ENCODE data around the gene DOCK11.
"Not testable (repeated sequence)": the region's sequence is repeated elsewhere in the genome, so short reads cannot be mapped to it uniquely, and the experiment has no call there.

DOCK11 gene

DNA sequence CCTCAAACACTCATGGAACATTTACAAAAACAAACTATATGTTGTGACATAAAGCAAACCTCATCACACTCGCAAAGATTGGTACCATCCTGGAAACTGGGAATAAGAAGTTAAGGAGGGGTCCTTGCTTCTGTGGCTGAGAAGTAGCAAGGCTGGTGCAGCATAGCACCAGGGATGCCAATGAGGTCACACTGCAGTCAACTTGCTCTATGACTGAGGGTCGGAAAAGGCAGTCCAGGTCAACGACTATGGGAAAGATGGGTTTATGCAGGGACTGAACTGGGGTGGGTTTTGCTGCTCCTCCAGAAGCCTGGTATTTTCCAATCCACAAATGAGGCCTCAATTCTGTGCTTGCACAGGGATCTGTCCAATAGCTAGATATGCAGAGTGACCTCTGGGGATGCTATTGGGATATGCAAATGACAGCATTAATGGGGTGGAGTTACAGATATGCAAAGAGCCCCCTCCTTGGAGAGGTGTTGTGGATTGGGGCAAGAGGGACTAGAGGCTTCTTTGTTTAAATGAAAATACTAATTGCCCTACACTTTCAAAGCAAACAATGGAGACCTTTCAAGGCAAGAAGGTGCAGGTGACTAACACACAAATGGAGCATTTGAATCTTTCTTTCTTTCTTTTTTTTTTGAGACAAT lies 224.6 kb downstream of the DOCK11 start:
- TF ChIP-seq ZNF274 (IDR thresholded peaks at IDR 0.05; ENCODE audit: low read depth, low read length): no peak
- no peak overlapping the region for H3K4me3 ChIP-seq (ENCODE audit: low read length)

DNA sequence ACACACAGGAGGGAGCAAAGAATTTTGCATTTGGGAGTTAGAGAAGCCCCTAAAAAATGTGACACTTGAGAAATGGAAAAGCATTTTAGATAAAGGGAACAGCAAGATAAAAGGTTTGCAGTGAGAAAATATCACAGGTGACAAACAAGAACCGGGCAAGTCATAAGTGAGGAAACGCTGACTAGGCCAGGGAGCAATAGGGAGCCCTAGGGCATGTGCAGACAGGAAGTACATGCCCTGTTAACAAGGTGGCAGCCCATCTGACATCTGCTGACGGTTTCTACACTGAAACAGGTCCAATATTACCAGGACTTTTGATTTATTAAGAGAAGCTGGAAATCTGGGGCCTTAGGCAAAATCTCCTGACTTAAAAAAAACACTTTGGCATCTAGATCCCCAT lies 227.8 kb downstream of the DOCK11 start:
- no peak overlapping the region for H3K4me3 ChIP-seq (ENCODE audit: low read length)
- TF ChIP-seq ZNF274 (IDR thresholded peaks at IDR 0.05; ENCODE audit: low read depth, low read length): no peak

GRCh38 chrX:118724365-118724764 lies 228.8 kb downstream of the DOCK11 start:
- no peak overlapping the region for H3K4me3 ChIP-seq (ENCODE audit: low read length)

DNA sequence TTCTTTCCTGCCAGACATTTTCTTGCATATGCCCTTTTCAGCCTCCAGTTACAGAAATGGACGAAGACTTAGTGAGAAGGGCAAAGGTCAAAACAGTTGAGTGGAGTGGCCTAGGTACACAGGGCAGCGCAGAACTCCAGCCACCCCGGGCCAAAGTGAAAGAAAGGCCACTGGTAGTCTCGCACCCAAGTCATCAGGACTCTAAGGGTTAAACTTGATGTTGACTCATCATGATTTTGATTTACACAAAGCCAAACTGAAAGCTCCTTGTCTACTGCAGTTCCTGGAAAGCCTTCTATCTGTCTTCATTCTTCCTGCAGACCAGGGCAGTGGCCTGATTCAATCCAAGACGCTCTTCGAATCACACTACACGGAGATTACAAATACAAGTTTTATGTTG lies 229.2 kb downstream of the DOCK11 start:
- no peak overlapping the region for H3K4me3 ChIP-seq (ENCODE audit: low read length)
- TF ChIP-seq ZNF274 (IDR thresholded peaks at IDR 0.05; ENCODE audit: low read depth, low read length): no peak

More at GRCh38 chrX:118724365-118724764, 228.8 kb downstream of the DOCK11 start:
- no peak for TF ChIP-seq ZNF274 (IDR thresholded peaks at IDR 0.05; ENCODE audit: low read depth, low read length)

DNA sequence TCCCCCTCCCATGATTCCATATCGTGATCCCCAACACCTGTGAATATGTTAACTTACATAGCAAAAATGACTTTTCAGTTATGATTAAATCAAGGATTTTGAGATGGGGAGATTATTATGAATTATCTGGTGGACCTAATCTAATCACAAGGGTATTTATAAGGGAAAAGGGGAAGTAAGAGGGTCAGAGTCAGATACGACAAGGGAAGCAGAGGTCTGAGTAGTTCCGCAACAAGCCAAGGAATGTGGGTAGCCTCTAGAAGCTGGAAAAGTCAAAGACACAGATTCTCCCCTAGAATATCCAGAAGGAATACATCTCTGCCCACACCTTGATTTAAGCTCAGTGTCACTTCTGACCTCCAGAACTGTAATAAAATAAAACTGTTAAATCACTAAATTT lies 230.8 kb downstream of the DOCK11 start:
- no peak for TF ChIP-seq ZNF274 (IDR thresholded peaks at IDR 0.05; ENCODE audit: low read depth, low read length)
- no peak overlapping the region for H3K4me3 ChIP-seq (ENCODE audit: low read length)

- no peak for TF ChIP-seq ZNF274 (IDR thresholded peaks at IDR 0.05; ENCODE audit: low read depth, low read length)
- H3K4me3 ChIP-seq (ENCODE audit: low read length): peak within 1 kb of the TSS; percentile 34; the same call in 1 of the 2 replicates
Observed at GRCh38 chrX:118726887-118727685, 231.5 kb downstream of the DOCK11 start, which contains the start of gene IL13RA1. TSS of gene IL13RA1 (plus strand) at chrX:118727606. CDS start at chrX:118727639, 33 bp downstream.

DNA sequence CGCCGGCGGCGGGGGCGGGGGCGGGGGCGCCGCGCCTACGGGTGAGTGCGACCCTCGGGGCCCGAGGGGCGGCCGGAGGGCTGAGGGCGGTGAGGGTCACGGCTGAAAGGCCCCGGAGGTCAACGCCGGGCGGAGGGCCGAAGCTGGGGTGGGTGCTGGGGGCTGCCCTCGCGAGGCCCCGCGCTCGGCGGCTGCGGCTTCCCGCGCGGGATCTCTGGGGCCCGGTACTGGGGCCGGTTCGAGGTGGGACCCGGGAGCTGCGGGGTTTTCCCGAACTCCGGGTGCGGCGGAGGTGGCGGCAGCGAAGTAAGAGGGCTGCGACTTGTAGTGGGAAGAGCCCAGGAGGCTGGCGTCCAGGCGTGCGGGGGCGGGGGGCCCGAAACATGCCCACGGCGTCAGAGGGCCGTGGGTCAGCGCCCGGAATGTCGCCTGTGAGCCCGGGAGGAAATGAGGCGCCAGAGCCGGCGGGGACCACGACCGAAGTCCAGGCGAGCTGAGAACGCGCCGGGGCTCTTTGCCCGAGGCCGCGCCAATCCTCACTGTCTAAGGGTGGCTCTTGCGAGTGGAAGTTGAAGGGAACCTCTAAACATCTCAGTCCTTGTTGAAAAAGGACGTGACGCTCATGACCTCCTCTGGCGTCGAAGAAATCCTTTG lies 232.2 kb downstream of the DOCK11 start:
- peak overlapping the region; percentile 34; the same call in 1 of the 2 replicates for H3K4me3 ChIP-seq (ENCODE audit: low read length)
- no peak for TF ChIP-seq ZNF274 (IDR thresholded peaks at IDR 0.05; ENCODE audit: low read depth, low read length)

- H3K4me3 ChIP-seq (ENCODE audit: low read length): no peak overlapping the region
- TF ChIP-seq ZNF274 (IDR thresholded peaks at IDR 0.05; ENCODE audit: low read depth, low read length): no peak
Observed at GRCh38 chrX:118729042-118729652, 233.5 kb downstream of the DOCK11 start.

DNA sequence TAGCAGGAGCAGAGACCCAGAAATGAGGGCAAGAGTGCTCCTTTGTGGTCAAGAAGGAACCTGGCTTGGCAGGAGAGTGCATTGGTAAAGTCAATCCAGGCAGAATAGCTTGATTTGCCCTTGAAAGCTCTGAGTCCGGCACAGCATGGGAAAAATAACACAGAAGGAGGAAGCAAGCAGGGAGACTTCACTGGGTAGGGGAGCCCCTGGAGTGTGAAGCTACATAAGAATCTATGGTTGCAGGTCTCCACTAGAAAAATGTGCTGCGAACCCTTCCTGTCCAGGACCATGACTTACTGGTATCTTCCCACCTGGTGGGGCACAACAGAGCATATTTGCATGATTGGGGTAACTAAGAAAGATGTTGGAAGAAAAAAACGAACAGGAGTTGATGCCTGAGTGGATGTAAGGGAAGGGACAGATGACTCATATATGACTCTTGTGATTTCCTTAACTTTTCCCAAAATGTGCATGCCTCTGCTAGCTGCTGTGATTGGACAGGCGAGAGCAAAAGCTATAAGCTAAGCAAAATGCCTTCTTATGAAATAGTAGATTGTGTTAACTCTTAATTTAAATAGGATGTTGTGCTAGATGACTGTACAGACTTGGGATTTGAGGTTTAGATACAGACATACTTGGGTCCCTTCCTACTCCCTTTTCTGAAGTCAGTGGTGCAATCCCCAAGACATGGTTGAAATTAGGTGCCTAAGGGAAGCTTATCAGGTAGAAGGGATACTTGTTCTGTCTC lies 235.1 kb downstream of the DOCK11 start:
- H3K4me3 ChIP-seq (ENCODE audit: low read length): no peak overlapping the region
- TF ChIP-seq ZNF274 (IDR thresholded peaks at IDR 0.05; ENCODE audit: low read depth, low read length): no peak

DNA sequence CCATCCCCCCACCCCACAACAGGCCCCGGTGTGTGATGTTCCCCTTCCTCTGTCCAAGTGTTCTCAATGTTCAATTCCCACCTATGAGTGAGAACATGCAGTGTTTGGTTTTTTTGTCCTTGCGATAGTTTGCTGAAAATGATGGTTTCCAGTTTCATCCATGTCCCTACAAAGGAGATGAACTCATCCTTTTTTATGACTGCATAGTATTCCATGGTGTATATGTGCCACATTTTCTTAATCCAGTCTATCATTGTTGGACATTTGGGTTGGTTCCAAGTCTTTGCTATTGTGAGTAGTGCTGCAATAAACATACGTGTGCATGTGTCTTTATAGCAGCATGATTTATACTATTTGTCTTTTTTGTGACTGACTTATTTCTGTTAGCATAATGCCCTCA lies 236.9 kb downstream of the DOCK11 start:
- not testable (repeated sequence) for H3K4me3 ChIP-seq (ENCODE audit: low read length)

DNA sequence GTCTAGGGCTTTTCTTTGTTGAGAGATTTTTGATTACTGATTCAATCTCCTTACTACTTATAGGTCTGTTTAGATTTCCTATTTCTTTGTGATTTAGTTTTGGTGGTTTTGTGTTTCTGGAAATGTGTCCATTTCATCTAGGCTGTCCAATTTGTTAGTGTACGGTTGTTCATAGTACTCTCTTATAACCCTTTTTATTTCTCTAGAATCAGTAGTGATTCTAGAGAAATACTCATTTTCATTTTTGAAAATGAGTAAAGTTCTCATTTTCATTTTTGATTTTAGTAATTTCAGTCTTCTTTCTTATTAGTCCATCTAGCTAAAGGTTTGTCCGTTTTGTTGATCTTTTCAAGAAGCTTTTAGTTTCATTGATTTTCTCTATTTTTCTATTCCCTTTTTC lies 239.3 kb downstream of the DOCK11 start:
- TF ChIP-seq ZNF274 (IDR thresholded peaks at IDR 0.05; ENCODE audit: low read depth, low read length): no peak
- H3K4me3 ChIP-seq (ENCODE audit: low read length): no peak overlapping the region
